ENCODE measurements around the gene RTN4RL1. TPM values are rescaled to one million over a fixed set of nuclear protein-coding genes. Genes with fewer than 3 reads are reported as not detected.

RTN4RL1 gene
- total and polyA plus RNA-seq, 2 of the 13 experiments (the other 11 are each of a cell fraction or from before 2014, with no cell fraction given), result 0.01 TPM; not detected in 1

DNA sequence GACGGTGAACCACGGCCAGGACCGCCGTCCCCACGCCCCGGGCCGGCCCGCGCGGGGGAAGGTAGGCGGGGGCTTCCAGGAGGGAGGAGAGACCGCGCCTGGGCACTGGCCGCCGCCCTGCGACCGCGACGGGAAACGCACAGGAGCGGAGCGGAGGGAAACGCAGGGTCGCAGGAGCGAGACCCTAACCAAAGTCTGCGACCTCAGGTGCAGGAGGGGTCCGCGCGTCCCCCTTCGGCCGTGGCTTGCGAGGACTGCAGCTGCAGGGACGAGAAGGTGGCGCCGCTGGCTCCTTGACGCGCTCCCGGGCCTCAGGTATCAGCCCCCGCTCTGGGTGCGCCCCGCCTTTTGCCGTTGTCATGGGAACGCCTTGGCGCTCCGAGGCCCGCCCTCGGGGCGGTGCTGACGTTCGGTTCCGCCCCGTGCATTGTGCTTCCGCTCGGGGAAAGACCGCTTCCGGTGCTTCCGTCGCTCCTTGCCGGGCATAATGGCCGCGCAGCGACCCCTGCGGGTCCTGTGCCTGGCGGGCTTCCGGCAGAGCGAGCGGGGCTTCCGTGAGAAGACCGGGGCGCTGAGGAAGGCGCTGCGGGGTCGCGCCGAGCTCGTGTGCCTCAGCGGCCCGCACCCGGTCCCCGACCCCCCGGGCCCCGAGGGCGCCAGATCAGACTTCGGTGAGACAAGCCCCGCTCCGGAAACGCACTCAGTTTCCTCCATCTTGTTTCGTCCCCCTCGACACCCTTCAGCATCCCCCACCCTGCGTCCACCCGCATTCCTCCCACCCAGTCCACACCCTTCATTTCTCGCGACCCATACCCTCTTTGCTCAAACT is 16.6 kb upstream of the RTN4RL1 start, which contains the start of gene OVCA2 (continued):
- TF ChIP-seq PRDM10 (CRISPR knock-in tag; IDR thresholded peaks at IDR 0.05; ENCODE audit: low read depth), result no peak
- no peak for TF ChIP-seq ATF7 (IDR thresholded peaks at IDR 0.05)
- TF ChIP-seq ATF7 (CRISPR knock-in tag; IDR thresholded peaks at IDR 0.05), result no peak
- TF ChIP-seq THYN1 (CRISPR knock-in tag; IDR thresholded peaks at IDR 0.05; ENCODE audit: borderline replicate concordance, low read depth), result no peak; the same call in 1 of the 2 replicates
- no peak for TF ChIP-seq EHMT2 (IDR thresholded peaks at IDR 0.05; ENCODE audit: borderline replicate concordance, low read depth, low read length)
- TF ChIP-seq KAT7 (CRISPR knock-in tag; IDR thresholded peaks at IDR 0.05; ENCODE audit: borderline replicate concordance), result peak; percentile 84
- peak; percentile 67; the same call in 1 of the 2 replicates for TF ChIP-seq ZMYM4 (CRISPR knock-in tag; IDR thresholded peaks at IDR 0.05)
- TF ChIP-seq ZNF343 (CRISPR knock-in tag; IDR thresholded peaks at IDR 0.05), result 0 out of 2 replicates have a peak, but pooled peaks have one; percentile 40
- TF ChIP-seq ZNF383 (CRISPR knock-in tag; IDR thresholded peaks at IDR 0.05; ENCODE audit: borderline replicate concordance), result no peak
- TF ChIP-seq ZNF546 (CRISPR knock-in tag; conservative IDR thresholded peaks at IDR 0.05), result peak; percentile 45; the same call in 1 of the 2 replicates
- no peak for TF ChIP-seq SRSF4 (IDR thresholded peaks at IDR 0.05; ENCODE audit: low read depth, low read length, poor library complexity, severe bottlenecking)
- TF ChIP-seq, protein P1, sequence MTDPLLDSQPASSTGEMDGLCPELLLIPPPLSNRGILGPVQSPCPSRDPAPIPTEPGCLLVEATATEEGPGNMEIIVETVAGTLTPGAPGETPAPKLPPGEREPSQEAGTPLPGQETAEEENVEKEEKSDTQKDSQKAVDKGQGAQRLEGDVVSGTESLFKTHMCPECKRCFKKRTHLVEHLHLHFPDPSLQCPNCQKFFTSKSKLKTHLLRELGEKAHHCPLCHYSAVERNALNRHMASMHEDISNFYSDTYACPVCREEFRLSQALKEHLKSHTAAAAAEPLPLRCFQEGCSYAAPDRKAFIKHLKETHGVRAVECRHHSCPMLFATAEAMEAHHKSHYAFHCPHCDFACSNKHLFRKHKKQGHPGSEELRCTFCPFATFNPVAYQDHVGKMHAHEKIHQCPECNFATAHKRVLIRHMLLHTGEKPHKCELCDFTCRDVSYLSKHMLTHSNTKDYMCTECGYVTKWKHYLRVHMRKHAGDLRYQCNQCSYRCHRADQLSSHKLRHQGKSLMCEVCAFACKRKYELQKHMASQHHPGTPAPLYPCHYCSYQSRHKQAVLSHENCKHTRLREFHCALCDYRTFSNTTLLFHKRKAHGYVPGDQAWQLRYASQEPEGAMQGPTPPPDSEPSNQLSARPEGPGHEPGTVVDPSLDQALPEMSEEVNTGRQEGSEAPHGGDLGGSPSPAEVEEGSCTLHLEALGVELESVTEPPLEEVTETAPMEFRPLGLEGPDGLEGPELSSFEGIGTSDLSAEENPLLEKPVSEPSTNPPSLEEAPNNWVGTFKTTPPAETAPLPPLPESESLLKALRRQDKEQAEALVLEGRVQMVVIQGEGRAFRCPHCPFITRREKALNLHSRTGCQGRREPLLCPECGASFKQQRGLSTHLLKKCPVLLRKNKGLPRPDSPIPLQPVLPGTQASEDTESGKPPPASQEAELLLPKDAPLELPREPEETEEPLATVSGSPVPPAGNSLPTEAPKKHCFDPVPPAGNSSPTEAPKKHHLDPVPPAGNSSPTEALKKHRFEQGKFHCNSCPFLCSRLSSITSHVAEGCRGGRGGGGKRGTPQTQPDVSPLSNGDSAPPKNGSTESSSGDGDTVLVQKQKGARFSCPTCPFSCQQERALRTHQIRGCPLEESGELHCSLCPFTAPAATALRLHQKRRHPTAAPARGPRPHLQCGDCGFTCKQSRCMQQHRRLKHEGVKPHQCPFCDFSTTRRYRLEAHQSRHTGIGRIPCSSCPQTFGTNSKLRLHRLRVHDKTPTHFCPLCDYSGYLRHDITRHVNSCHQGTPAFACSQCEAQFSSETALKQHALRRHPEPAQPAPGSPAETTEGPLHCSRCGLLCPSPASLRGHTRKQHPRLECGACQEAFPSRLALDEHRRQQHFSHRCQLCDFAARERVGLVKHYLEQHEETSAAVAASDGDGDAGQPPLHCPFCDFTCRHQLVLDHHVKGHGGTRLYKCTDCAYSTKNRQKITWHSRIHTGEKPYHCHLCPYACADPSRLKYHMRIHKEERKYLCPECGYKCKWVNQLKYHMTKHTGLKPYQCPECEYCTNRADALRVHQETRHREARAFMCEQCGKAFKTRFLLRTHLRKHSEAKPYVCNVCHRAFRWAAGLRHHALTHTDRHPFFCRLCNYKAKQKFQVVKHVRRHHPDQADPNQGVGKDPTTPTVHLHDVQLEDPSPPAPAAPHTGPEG (CRISPR knock-in tag; IDR thresholded peaks at IDR 0.05), result no peak
- peak; percentile 79 for TF ChIP-seq CREB1 (IDR thresholded peaks at IDR 0.05)
- TF ChIP-seq CREB1 (CRISPR knock-in tag; IDR thresholded peaks at IDR 0.05), result peak; percentile 76
- TF ChIP-seq ZNF773 (CRISPR knock-in tag; IDR thresholded peaks at IDR 0.05; ENCODE audit: borderline replicate concordance), result peak; percentile 28; the same call in 1 of the 2 replicates
- no peak for TF ChIP-seq ISX (CRISPR knock-in tag; conservative IDR thresholded peaks at IDR 0.05)
- no peak; the same call in 1 of the 2 replicates for TF ChIP-seq KDM5A (IDR thresholded peaks at IDR 0.05; ENCODE audit: borderline replicate concordance, low read length)
- TF ChIP-seq RBFOX2 (IDR thresholded peaks at IDR 0.05; ENCODE audit: low read depth, low read length), result peak; percentile 94
- TF ChIP-seq ZNF263 (CRISPR knock-in tag; IDR thresholded peaks at IDR 0.05), result 0 out of 2 replicates have a peak, but pooled peaks have one; percentile 20
- TF ChIP-seq NKX3-1 (CRISPR knock-in tag; IDR thresholded peaks at IDR 0.05), result 0 out of 2 replicates have a peak, but pooled peaks have one; percentile 26
- peak; percentile 99 for TF ChIP-seq KDM2A (CRISPR knock-in tag; IDR thresholded peaks at IDR 0.05; ENCODE audit: borderline replicate concordance, low read depth)

Data from HepG2 (cell line).